Lung (tissue), 12 donors: ENCODE data around the gene CD82. TPM values are rescaled to one million over a fixed set of nuclear protein-coding genes. Genes with fewer than 3 reads are reported as not detected.

ENCODE experiments used
- ATAC-seq: fragments of 200-7000 bp; cut with Tn5 transposase; one replicate; pipeline ENCODE4 v1.9.1; 2020; ENCODE audit warnings: moderate number of reproducible peaks; ENCODE audit not compliant: insufficient read depth, low FRiP score
- DNase-seq, 3 donors: peaks; one replicate each; pipeline ENCODE4 v3.0.0-alpha.2; 2013 to 2017
- H3K27ac ChIP-seq, 2 donors: one replicate each; pipeline ENCODE4 v1.5.1; 2013; ENCODE audit warnings: mild to moderate bottlenecking in 2 of 2, moderate library complexity in 2 of 2, control low read depth in 1 of 2, inconsistent platforms in 1 of 2, low read depth in 1 of 2, low read length in 1 of 2
- H3K27me3 ChIP-seq, 3 donors: one replicate each; pipeline ENCODE4 v1.5.1; 2013; ENCODE audit warnings: low read length in 2 of 3; ENCODE audit not compliant: control insufficient read depth in 3 of 3, insufficient read depth in 3 of 3
- H3K36me3 ChIP-seq, 4 donors: one replicate each; pipeline ENCODE4 v1.5.1; 2013; ENCODE audit warnings: low read length in 4 of 4, mild to moderate bottlenecking in 1 of 4, moderate library complexity in 1 of 4; ENCODE audit not compliant: control insufficient read depth in 4 of 4, insufficient read depth in 4 of 4
- H3K4me1 ChIP-seq, 5 donors: one replicate each; pipeline ENCODE4 v1.5.1; 2013; ENCODE audit warnings: low read length in 5 of 5, mild to moderate bottlenecking in 2 of 5, moderate library complexity in 1 of 5; ENCODE audit not compliant: control insufficient read depth in 5 of 5, insufficient read depth in 5 of 5
- H3K4me3 ChIP-seq: one replicate; pipeline ENCODE4 v1.5.1; 2013; ENCODE audit warnings: mild to moderate bottlenecking, control low read depth, moderate library complexity
- H3K9ac ChIP-seq, 2 donors: one replicate each; pipeline ENCODE4 v1.5.1; 2013; ENCODE audit warnings: low read length in 2 of 2, control low read depth in 1 of 2; ENCODE audit not compliant: insufficient read depth in 1 of 2
- H3K9me3 ChIP-seq, 4 donors: one replicate each; pipeline ENCODE4 v1.5.1; 2013; ENCODE audit warnings: low read length in 3 of 4, mild to moderate bottlenecking in 1 of 4, moderate library complexity in 1 of 4; ENCODE audit not compliant: control insufficient read depth in 4 of 4, insufficient read depth in 3 of 4
- WGBS, 2 donors: extraction: QIAGEN DNeasy Blood & Tissue Kit; methylation state at CpG; one replicate each; pipeline ENCODE4 v1.1.7; 2013; 5-methylcytosine and 5-hydroxymethylcytosine counted together
- polyA plus RNA-seq, 2 donors: library from polyadenylated mRNA; stranded (reverse); fragments of 200-250 nt; gene quantifications; one replicate each; pipeline ENCODE4 v1.2.1, GENCODE V29; 2013
- total RNA-seq, 2 donors: library from RNA; depleted of rRNA in 1 of 2; stranded (reverse); fragments of >200 nt in 1 of 2; gene quantifications; one replicate each; pipeline ENCODE4 v1.2.1, GENCODE V29; 2014 to 2021
- TF ChIP-seq, protein P1 (sequence below): IDR thresholded peaks from 2 replicates; pipeline ENCODE4 v1.5.1; 2012; ENCODE audit warnings: mild to moderate bottlenecking; ENCODE audit errors: control extremely low read depth, extremely low read depth
- donor health status: control.
- donor health status: control.
- donor health status: Bipolar disorder and iron deficiency.
- donor health status: healthy.
- donor health status: DM: yes; HTN: yes; CAD: no.

Gene CD82
- total and polyA plus RNA-seq, 4 donors, result 63.3 to 237 (median 190) TPM

DNA sequence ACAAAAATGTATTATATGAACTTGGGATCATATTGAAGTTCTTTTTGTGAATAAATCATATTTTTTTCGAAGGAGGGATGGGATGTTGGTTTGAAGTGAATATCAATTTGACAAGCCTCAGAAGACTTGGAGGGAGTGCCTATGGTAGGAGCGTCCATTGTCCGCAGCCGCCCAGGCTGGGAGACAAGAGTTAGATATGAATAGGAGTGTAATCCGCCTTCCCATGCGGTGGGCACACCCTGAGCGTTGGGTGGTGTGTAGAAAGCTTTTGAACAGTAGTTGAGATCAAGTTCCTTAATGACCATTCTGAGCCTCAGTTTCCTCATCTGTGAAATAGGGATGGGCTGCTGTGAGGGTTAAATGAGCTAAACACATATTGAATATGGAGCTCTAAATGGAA lies 7.0 kb downstream of the CD82 start:
- DNase-seq (no peak), ATAC-seq (no peak)
- WGBS, 2 donors, result 94% methylated on average over 7 of the region's 7 CpGs
- TF ChIP-seq, protein P1, sequence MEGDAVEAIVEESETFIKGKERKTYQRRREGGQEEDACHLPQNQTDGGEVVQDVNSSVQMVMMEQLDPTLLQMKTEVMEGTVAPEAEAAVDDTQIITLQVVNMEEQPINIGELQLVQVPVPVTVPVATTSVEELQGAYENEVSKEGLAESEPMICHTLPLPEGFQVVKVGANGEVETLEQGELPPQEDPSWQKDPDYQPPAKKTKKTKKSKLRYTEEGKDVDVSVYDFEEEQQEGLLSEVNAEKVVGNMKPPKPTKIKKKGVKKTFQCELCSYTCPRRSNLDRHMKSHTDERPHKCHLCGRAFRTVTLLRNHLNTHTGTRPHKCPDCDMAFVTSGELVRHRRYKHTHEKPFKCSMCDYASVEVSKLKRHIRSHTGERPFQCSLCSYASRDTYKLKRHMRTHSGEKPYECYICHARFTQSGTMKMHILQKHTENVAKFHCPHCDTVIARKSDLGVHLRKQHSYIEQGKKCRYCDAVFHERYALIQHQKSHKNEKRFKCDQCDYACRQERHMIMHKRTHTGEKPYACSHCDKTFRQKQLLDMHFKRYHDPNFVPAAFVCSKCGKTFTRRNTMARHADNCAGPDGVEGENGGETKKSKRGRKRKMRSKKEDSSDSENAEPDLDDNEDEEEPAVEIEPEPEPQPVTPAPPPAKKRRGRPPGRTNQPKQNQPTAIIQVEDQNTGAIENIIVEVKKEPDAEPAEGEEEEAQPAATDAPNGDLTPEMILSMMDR, result no peak
- Histone ChIP-seq H3K9ac (no peak overlapping the region), H3K27ac (no peak overlapping the region), H3K27me3 (no peaks in the 10 kb centered on the region), H3K9me3 (no peaks in the 10 kb centered on the region), H3K36me3 (peaks cover 0 to 2% (median 0%) of the 10 kb centered on the region in 4 donors), H3K4me3 (no peak overlapping the region), H3K4me1 (peaks cover 5 to 50% (median 12%) of the 10 kb centered on the region in 5 donors)

DNA sequence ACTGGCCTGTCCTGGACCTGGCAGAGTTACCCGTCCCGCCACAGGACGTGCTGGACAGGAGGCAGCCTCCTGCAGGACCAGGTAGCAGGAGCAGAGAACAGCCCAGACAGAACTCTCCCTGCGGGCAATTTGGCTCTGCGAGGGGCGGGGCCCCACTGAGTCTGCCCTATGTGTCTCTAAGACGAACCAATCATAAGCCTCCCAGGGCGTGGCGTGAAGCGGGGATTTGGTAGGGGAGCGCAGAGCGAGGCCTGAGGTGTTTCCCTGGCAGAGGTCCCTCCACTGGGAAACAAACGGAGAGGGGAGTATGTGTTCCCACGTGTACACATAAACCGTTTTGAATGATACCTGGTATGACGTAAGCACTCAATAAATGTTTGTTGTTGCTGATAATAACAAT lies 7.4 kb downstream of the CD82 start:
- no peak for DNase-seq
- TF ChIP-seq, protein P1, result no peak
- H3K4me1 ChIP-seq, result peaks cover 5 to 49% (median 9%) of the 10 kb centered on the region in 5 donors
- H3K27ac ChIP-seq, result no peak overlapping the region
- ATAC-seq, result no peak
- WGBS, 2 donors, result 91 to 92% methylated on average over 16 of the region's 16 CpGs
- no peak overlapping the region for H3K4me3 ChIP-seq
- peaks cover 0 to 2% (median 0%) of the 10 kb centered on the region in 4 donors for H3K36me3 ChIP-seq
- H3K27me3 ChIP-seq, result no peaks in the 10 kb centered on the region
- no peaks in the 10 kb centered on the region for H3K9me3 ChIP-seq
- no peak overlapping the region for H3K9ac ChIP-seq

DNA sequence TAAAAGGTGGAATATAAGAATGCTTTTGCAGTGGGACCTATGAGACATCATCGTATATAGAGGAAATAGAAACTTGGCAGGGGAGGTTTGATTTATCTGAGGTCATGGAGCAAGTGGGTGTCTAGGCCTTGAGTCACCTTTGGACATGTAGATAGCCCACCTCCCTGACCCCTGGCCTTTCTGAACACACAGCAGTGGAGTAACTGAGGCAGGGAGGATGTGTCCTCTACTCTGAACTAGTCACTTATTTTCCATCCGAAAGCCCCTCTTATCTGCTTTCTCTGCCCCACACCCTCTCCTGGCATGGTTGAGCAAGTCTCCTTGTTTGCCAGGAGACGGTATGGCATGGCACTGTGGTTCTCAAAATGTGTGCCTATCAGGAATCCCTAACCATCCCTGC lies 7.9 kb downstream of the CD82 start:
- no peaks in the 10 kb centered on the region for H3K9me3 ChIP-seq
- H3K36me3 ChIP-seq, result peaks cover 0 to 2% (median 0%) of the 10 kb centered on the region in 4 donors
- TF ChIP-seq, protein P1, result no peak
- DNase-seq (no peak), ATAC-seq (no peak)
- peaks cover 5 to 47% (median 8%) of the 10 kb centered on the region in 5 donors for H3K4me1 ChIP-seq
- peak overlapping the region in 1 of 2 donors; percentile 50 for H3K27ac ChIP-seq
- 46 to 68% methylated on average over 3 of the region's 3 CpGs for WGBS, 2 donors
- no peaks in the 10 kb centered on the region for H3K27me3 ChIP-seq
- no peak overlapping the region for H3K4me3 ChIP-seq
- no peak overlapping the region for H3K9ac ChIP-seq
